Measurements from ENCODE around the gene FXR1. TPM values are rescaled to one million over a fixed set of nuclear protein-coding genes. Genes with fewer than 3 reads are reported as not detected.

Gene FXR1
- total and polyA plus RNA-seq, 10 of the 15 experiments (the other 5 are each of a cell fraction or from before 2014, with no cell fraction given): 38.5 to 159 (median 102) TPM

GRCh38 chr3:180973543-180973942, 61.1 kb downstream of the FXR1 start:
- in situ Hi-C loops (cut with MboI) (no loop called here), intact Hi-C loops (cut with micrococcal nuclease; ENCODE audit: unreplicated experiment) (no loop called here)
- no peaks in the 10 kb centered on the region for H3K27me3 ChIP-seq (replicated peaks in 1 of 2; ENCODE audit: control insufficient read depth in 2 of 2, insufficient read depth in 2 of 2, low read length in 1 of 2)
- ATAC-seq (peak; percentile 64), FAIRE-seq (no peak), DNase-seq (ENCODE audit: low read depth, low spot score) (no peak)
- no peaks in the 10 kb centered on the region for H3K79me2 ChIP-seq (ENCODE audit: control insufficient read depth, insufficient read depth, low read length)
- no peak overlapping the region for H2AFZ ChIP-seq (ENCODE audit: control insufficient read depth, low read depth, low read length)
- H3K4me3 ChIP-seq: no peak overlapping the region
- 51% methylated on average over 2 of the region's 2 CpGs for WGBS (ENCODE audit: insufficient coverage, insufficient replicate concordance, low lambda C conversion rate, missing lambda C conversion rate)
- ChIA-PET POLR2A (no interaction called here), CTCF (interaction anchor here (1.3 kb wide), 1 partner anchor 15 kb away, joined by 4 read pairs; no protein-coding TSS in a partner anchor), RAD21 (ENCODE audit: unreplicated experiment) (no interaction called here), SMC1A (ENCODE audit: uncharacterized antibody, unreplicated experiment) (interaction anchor here (1.5 to 1.8 kb wide), 2 partner anchors 10 to 11 kb away, joined by 4 read pairs; no protein-coding TSS in a partner anchor)
- peaks cover 2 to 23% of the 10 kb centered on the region in 2 experiments for H3K36me3 ChIP-seq (ENCODE audit: control insufficient read depth in 2 of 2, insufficient read depth in 2 of 2, low read length in 1 of 2)
- no peaks in the 10 kb centered on the region for H4K20me1 ChIP-seq (ENCODE audit: control insufficient read depth, insufficient read depth)
- H3K27ac ChIP-seq (ENCODE audit: control insufficient read depth, insufficient read depth): peak overlapping the region; percentile 13; the same call in 1 of the 2 replicates
- TF ChIP-seq RUNX3 (IDR thresholded peaks at IDR 0.05; ENCODE audit: low read length) (peak; percentile 67), SP1 (IDR thresholded peaks at IDR 0.05; ENCODE audit: low read depth, low read length) (no peak)
- no peaks in the 10 kb centered on the region; the same call in 2 of the 3 replicates for H3K9me3 ChIP-seq (replicated peaks; ENCODE audit: control insufficient read depth, insufficient read depth, low read length)
- H3K4me1 ChIP-seq (ENCODE audit: control insufficient read depth, insufficient read depth, low read length): peaks cover 4% of the 10 kb centered on the region
- H3K9ac ChIP-seq (ENCODE audit: control insufficient read depth, insufficient read depth, low read length): no peak overlapping the region
- H3K4me2 ChIP-seq (ENCODE audit: control insufficient read depth, insufficient read depth): peak overlapping the region; percentile 22; the same call in 1 of the 2 replicates
- no TSS peak for BruUV-seq (replicated peaks)

- Histone ChIP-seq H3K27me3 (replicated peaks in 1 of 2; ENCODE audit: control insufficient read depth in 2 of 2, insufficient read depth in 2 of 2, low read length in 1 of 2) (no peaks in the 10 kb centered on the region), H3K9ac (ENCODE audit: control insufficient read depth, insufficient read depth, low read length) (no peak overlapping the region), H3K79me2 (ENCODE audit: control insufficient read depth, insufficient read depth, low read length) (no peaks in the 10 kb centered on the region), H3K4me2 (ENCODE audit: control insufficient read depth, insufficient read depth) (no peak overlapping the region), H3K4me3 (no peak overlapping the region), H3K36me3 (ENCODE audit: control insufficient read depth in 2 of 2, insufficient read depth in 2 of 2, low read length in 1 of 2) (peaks cover 2 to 23% of the 10 kb centered on the region in 2 experiments), H3K9me3 (replicated peaks; ENCODE audit: control insufficient read depth, insufficient read depth, low read length) (no peaks in the 10 kb centered on the region; the same call in 2 of the 3 replicates), H3K4me1 (ENCODE audit: control insufficient read depth, insufficient read depth, low read length) (peaks cover 4% of the 10 kb centered on the region), H4K20me1 (ENCODE audit: control insufficient read depth, insufficient read depth) (no peaks in the 10 kb centered on the region), H2AFZ (ENCODE audit: control insufficient read depth, low read depth, low read length) (no peak overlapping the region), H3K27ac (ENCODE audit: control insufficient read depth, insufficient read depth) (no peak overlapping the region)
- TF ChIP-seq NFIC (IDR thresholded peaks at IDR 0.05; ENCODE audit: low read depth, low read length) (no peak), ELK1 (IDR thresholded peaks at IDR 0.05; ENCODE audit: low read depth, low read length) (no peak), MYB (IDR thresholded peaks at IDR 0.05; ENCODE audit: borderline replicate concordance, low read depth, low read length) (no peak), SPI1 (IDR thresholded peaks at IDR 0.05; ENCODE audit: borderline replicate concordance, insufficient read depth, low read depth, low read length) (no peak), SRF (IDR thresholded peaks at IDR 0.05; ENCODE audit: low read depth in 2 of 2, low read length in 2 of 2) (no peak), MEF2A (IDR thresholded peaks at IDR 0.05; ENCODE audit: insufficient read depth, low read depth, low read length) (no peak), NFYB (IDR thresholded peaks at IDR 0.05; ENCODE audit: insufficient read depth, low read depth, low read length) (no peak), RAD51 (IDR thresholded peaks at IDR 0.05) (no peak)
- ATAC-seq: no peak; the same call in 2 of the 3 replicates
- peak; percentile 23 for FAIRE-seq
- RAD21 ChIA-PET (ENCODE audit: unreplicated experiment): no interaction called here
- SMC1A ChIA-PET (ENCODE audit: uncharacterized antibody, unreplicated experiment): interaction anchor here (1.2 kb wide), 1 partner anchor 10 kb away, joined by 4 read pairs; no protein-coding TSS in a partner anchor
- CTCF ChIA-PET: interaction anchor here (1.0 to 1.1 kb wide), 2 partner anchors 15 to 39 kb away, joined by 3 to 4 read pairs; partner anchors contain the start of gene DNAJC19
- POLR2A ChIA-PET: no interaction called here
- intact Hi-C loops (cut with micrococcal nuclease; ENCODE audit: unreplicated experiment): no loop called here
- no peak for DNase-seq (ENCODE audit: low read depth, low spot score)
- 60% methylated on average over 6 of the region's 6 CpGs for WGBS (ENCODE audit: insufficient coverage, insufficient replicate concordance, low lambda C conversion rate, missing lambda C conversion rate)
- in situ Hi-C loops (cut with MboI): no loop called here
- no TSS peak for BruUV-seq (replicated peaks)
Measured at GRCh38 chr3:180974286-180974685, 61.8 kb downstream of the FXR1 start.
